Mucosa of descending colon (tissue), 3 donors: ENCODE results near the gene SLC46A3. TPM values are rescaled to one million over a fixed set of nuclear protein-coding genes. Genes with fewer than 3 reads are reported as not detected.

Experiments used
- ATAC-seq: fragments of 200-7000 bp; cut with Tn5 transposase; one replicate; pipeline ENCODE4 v1.9.1; 2020; ENCODE audit warnings: mild to moderate bottlenecking, moderate library complexity
- DNase-seq, 3 donors: peaks; one replicate each; pipeline ENCODE4 v3.0.0-alpha.2; 2020
- H3K36me3 ChIP-seq: fragments of 200-600 bp; one replicate; pipeline ENCODE4 v1.8.0; 2021; ENCODE audit warnings: low read depth, mild to moderate bottlenecking
- H3K4me1 ChIP-seq: fragments of 200-600 bp; one replicate; pipeline ENCODE4 v1.8.0; 2021; ENCODE audit warnings: low read depth, mild to moderate bottlenecking
- H3K4me3 ChIP-seq: fragments of 200-600 bp; one replicate; pipeline ENCODE4 v1.8.0; 2021; ENCODE audit warnings: mild to moderate bottlenecking
- H3K9me3 ChIP-seq: fragments of 200-600 bp; one replicate; pipeline ENCODE4 v1.8.0; 2021; ENCODE audit warnings: mild to moderate bottlenecking
- intact Hi-C, 2 donors: fragments of 100-400 bp; cut with DNase I in 1 of 2; cut with micrococcal nuclease in 1 of 2; formaldehyde crosslinking; loops; one replicate each; pipeline versions ENCODE4 v1.11.0 to v1.11.1; 2022; cut with DNase I, micrococcal nuclease
- long read RNA-seq, 2 donors: library from polyadenylated mRNA; unstranded; transcript quantifications; one replicate each; pipeline ENCODE4 v2.0.0, GENCODE V29; 2019 to 2021
- total RNA-seq, 3 donors: library from RNA; stranded (reverse); fragmentation: NEBNext Ultra II Directional in 2 of 3; extraction: Animal tissue kit (Norgen Biotek cat#: 25700) in 2 of 3; gene quantifications; one replicate each; pipeline versions ENCODE4 v1.2.1 to v1.2.4, GENCODE V29; 2021 to 2023
- TF ChIP-seq, protein P1 (sequence below): fragments of 200-600 bp; IDR thresholded peaks from one replicate; pipeline ENCODE4 v1.8.0; 2022; ENCODE audit warnings: antibody characterized with exemption, mild to moderate bottlenecking
- donor health status: DM: no; HTN: no; CAD: no; lungs with moderate emphysema.
- donor health status: DM: no; HTN: no; CAD: no.
- donor health status: DM: no; HTN: yes; CAD: no.

The SLC46A3 gene, protein sequence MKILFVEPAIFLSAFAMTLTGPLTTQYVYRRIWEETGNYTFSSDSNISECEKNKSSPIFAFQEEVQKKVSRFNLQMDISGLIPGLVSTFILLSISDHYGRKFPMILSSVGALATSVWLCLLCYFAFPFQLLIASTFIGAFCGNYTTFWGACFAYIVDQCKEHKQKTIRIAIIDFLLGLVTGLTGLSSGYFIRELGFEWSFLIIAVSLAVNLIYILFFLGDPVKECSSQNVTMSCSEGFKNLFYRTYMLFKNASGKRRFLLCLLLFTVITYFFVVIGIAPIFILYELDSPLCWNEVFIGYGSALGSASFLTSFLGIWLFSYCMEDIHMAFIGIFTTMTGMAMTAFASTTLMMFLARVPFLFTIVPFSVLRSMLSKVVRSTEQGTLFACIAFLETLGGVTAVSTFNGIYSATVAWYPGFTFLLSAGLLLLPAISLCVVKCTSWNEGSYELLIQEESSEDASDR
- 10 to 100 TPM; 43.0 to 65.5 (median 46.3) TPM for total RNA-seq
- long read RNA-seq, donor 1, transcript SLC46A3-201 (6 exons, 3,173 nt) = major isoform, 78 of 98 reads
- long read RNA-seq, donor 1, partial matches to known transcripts = 5 of 98 reads
- long read RNA-seq, donor 1, other reads (novel, unspliced or antisense) = 13 of 98 reads
- long read RNA-seq, donor 2, transcript SLC46A3-201 (6 exons, 3,173 nt) = major isoform, 24 of 43 reads
- long read RNA-seq, donor 2, transcript SLC46A3-202 (7 exons, 2,121 nt) = minor isoform, 5 of 43 reads
- long read RNA-seq, donor 2, partial matches to known transcripts = 7 of 43 reads
- long read RNA-seq, donor 2, other reads (novel, unspliced or antisense) = 7 of 43 reads

DNA sequence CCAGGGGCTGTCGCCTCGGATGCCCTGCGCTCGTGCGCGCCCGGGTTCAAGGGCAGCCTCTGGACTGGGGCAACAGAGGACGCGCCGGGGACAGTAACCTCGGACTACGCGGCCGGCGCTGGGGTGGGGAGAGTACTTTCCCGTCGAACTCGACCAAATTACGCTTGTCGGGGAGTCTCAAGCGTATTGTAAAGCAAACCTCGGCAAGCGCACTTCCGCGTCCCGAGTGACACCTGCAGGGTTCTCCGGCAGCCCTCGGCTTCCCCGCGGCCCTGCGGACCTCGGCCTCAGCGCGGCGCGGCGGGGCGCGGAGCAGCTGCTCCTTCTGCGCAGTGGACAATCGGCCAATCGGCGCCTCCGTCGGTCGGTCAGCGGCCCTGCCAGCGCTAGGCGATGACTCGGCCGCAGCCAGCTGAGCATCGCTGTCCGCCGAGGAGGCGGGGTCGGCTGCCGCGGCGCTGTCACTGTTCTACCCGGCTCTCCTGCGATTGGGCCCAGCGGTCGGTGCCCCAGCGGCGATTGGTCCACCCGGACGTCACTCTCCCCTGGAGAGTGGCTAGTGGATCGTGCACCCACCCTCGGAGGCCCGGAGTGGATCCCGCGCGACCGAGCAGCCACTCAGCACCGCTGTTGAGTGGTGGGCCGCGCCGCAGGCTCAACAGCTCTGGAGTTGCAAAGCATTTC, at the start of gene SLC46A3:
SLC46A3 (minus strand) TSS at position 428 of the 684 bp plus-strand sequence. CDS start 972 bp downstream, outside the sequence.
- ATAC-seq = peak; percentile 94
- intact Hi-C loops = no loop called here

DNA sequence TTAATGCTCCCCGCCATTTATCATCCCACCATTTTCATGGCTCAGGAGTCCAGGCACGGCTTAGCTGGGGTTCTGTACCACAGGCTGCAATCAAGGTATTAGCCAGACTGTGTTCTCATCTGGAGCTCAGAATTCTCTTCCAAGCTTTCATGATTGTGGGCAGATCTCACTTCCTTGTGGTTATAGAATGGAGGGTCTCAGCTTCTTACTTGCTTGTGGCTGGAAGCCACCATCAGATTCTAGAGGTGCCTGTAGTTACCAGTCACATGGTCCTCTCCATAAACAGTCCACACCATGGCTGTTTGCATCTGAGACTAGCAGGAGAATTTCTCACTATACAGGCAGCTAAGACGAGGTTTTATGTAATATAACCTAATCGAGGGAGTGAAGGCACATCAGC, 45.1 kb upstream of the SLC46A3 start:
- H3K9me3 ChIP-seq = peaks cover 5% of the 10 kb centered on the region

More for the DNA sequence above, at the start of gene SLC46A3:
- peaks cover 11% of the 10 kb centered on the region for H3K4me1 ChIP-seq
- no peaks in the 10 kb centered on the region for H3K9me3 ChIP-seq
- H3K36me3 ChIP-seq = no peaks in the 10 kb centered on the region
- DNase-seq = peak; percentile 98 to 99 (median 98)
- TF ChIP-seq, protein P1, sequence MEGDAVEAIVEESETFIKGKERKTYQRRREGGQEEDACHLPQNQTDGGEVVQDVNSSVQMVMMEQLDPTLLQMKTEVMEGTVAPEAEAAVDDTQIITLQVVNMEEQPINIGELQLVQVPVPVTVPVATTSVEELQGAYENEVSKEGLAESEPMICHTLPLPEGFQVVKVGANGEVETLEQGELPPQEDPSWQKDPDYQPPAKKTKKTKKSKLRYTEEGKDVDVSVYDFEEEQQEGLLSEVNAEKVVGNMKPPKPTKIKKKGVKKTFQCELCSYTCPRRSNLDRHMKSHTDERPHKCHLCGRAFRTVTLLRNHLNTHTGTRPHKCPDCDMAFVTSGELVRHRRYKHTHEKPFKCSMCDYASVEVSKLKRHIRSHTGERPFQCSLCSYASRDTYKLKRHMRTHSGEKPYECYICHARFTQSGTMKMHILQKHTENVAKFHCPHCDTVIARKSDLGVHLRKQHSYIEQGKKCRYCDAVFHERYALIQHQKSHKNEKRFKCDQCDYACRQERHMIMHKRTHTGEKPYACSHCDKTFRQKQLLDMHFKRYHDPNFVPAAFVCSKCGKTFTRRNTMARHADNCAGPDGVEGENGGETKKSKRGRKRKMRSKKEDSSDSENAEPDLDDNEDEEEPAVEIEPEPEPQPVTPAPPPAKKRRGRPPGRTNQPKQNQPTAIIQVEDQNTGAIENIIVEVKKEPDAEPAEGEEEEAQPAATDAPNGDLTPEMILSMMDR = peak; percentile 7
- H3K4me3 ChIP-seq = peak within 1 kb of the TSS; percentile 54

DNA sequence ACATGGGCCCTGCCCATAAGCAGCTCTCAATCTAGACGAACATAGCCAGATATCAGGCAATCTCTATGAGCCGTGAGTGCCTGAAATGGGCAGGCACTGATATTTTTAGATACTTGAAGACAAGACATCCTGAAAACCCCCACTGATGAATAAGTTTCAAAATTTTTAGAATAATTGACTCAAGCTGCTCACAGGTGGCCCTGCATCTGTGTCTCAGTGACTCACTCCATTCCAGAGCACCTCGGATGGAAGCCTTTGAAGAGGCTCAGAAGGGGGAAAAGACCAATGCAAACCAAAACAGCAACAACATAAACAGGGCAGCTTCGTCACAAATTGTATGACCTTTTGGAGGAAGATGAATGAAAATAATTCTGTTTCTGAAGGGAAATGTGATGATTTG, 42.8 kb upstream of the SLC46A3 start:
- no peak for ATAC-seq
- DNase-seq = no peak
- Histone ChIP-seq H3K4me1 (no peaks in the 10 kb centered on the region), H3K4me3 (no peak overlapping the region), H3K36me3 (no peaks in the 10 kb centered on the region), H3K9me3 (peaks cover 13% of the 10 kb centered on the region)
- TF ChIP-seq, protein P1 = no peak
- intact Hi-C loops = no loop called here

More for the DNA sequence above, 45.1 kb upstream of the SLC46A3 start:
- H3K4me3 ChIP-seq = no peak overlapping the region
- intact Hi-C loops = no loop called here
- ATAC-seq = no peak
- no peaks in the 10 kb centered on the region for H3K4me1 ChIP-seq
- TF ChIP-seq, protein P1 = no peak
- H3K36me3 ChIP-seq = no peaks in the 10 kb centered on the region
- no peak for DNase-seq

DNA sequence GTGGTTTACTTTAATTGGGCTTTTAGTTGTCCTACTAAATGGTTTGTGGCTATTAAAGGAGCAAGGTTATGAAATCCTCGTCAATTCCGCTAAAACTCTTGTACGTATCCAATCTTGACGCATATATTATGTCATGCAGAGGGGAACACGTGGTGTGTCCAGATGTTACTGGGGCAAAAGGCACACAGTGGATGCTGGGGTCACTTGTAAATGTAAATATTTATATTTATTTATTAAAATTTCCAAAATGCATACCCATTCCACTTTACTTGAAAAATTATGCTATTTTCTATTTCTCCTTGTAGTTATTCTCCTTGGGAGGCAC, 36.7 kb upstream of the SLC46A3 start:
- no peak overlapping the region for H3K4me3 ChIP-seq
- intact Hi-C loops = no loop called here
- ATAC-seq (no peak), DNase-seq (no peak)
- H3K36me3 ChIP-seq = no peaks in the 10 kb centered on the region
- no peaks in the 10 kb centered on the region for H3K4me1 ChIP-seq
- peaks cover 13% of the 10 kb centered on the region for H3K9me3 ChIP-seq
- TF ChIP-seq, protein P1 = no peak

DNA sequence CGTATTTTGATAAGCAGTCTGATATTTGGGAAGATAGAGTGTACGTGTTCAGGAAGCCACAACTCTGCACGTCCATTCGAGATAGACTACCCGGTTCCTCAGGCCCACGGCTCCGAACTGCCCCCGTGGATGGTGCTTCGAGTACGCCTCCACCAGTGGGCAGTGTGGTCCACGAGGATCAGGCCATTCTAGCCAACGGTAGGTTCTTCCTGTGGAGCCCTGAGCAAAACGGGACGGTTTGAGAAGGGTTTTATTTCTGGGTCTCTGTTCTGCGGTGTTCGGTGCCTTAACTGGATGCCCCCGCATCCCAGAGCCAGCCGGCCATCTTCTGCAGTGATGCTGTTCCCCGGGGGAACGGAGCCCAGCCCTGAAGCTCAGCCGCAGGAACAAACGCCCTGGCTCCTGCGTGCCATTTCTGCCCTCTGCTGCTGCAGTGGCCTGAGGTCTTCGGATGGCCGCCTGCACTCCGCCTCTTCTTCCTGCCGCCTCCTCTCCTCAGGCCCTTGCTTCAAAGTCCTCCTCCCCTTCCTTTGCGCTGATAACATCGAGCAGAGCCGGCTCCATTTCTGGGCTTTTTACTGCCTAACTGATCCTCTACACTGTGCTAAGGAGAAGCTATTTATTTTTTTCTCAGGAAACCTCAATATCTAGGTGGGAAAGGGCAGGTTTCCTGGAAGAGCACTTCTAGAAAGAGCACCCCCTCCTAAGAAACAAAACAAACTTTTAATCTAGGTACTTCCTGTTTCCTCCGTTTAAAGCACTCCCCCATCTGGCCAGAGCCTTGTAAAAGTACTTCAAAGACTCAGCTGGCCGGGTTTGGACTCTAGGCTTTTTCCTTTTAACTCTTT, 36.2 kb upstream of the SLC46A3 start:
- Histone ChIP-seq H3K4me1 (no peaks in the 10 kb centered on the region), H3K4me3 (no peak overlapping the region), H3K36me3 (no peaks in the 10 kb centered on the region), H3K9me3 (peaks cover 13% of the 10 kb centered on the region)
- TF ChIP-seq, protein P1 = no peak
- DNase-seq (peak in 2 of 3 donors; percentile 31 to 60), ATAC-seq (peak; percentile 74)
- intact Hi-C loops = no loop called here
